Activated CD4-positive, alpha-beta T cell treated with anti-CD3 and anti-CD28 coated beads for 24 hours (primary cell): ENCODE results near the gene WNT5B.

ENCODE experiments used
- DNase-seq, 2 donors: peaks; one replicate each; pipeline ENCODE4 v3.0.0-alpha.2; 2020; ENCODE audit warnings: low read depth in 2 of 2

Gene WNT5B

DNA sequence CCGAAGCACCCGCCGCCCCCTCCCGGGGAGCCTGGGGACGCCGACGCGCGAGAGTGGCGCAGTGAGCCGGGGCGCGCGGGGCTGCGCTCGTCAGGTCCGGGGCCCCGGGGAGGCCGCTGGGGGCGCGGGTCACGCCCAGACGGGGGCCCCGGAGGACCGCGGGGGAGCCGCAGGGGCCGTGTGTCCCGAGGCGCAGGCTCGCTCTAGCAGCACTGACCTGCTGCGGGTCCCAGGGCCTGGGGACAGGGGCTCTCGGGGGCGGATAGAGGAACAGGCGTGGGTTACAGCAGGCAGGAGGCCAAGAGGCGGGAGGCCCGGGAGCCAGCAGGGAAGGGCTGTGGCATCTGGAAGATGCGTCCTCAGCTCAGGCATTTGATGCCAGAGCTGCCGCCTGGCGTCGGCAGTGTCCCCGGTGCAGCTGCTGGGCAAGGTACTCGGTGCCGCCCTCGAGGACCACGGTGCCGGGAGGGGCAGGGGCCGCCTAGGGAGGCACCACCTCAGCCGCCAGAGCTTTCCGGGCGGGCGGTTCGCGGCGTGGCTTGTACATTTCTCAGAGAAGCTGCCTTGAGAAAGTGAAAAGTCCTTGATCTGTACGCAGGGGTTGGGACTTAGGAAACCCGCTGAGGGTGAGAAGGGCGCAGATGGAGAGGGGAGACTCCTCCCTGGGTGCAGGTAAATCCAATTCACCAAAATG lies 1.2 kb downstream of the WNT5B start:
- no peak for DNase-seq

DNA sequence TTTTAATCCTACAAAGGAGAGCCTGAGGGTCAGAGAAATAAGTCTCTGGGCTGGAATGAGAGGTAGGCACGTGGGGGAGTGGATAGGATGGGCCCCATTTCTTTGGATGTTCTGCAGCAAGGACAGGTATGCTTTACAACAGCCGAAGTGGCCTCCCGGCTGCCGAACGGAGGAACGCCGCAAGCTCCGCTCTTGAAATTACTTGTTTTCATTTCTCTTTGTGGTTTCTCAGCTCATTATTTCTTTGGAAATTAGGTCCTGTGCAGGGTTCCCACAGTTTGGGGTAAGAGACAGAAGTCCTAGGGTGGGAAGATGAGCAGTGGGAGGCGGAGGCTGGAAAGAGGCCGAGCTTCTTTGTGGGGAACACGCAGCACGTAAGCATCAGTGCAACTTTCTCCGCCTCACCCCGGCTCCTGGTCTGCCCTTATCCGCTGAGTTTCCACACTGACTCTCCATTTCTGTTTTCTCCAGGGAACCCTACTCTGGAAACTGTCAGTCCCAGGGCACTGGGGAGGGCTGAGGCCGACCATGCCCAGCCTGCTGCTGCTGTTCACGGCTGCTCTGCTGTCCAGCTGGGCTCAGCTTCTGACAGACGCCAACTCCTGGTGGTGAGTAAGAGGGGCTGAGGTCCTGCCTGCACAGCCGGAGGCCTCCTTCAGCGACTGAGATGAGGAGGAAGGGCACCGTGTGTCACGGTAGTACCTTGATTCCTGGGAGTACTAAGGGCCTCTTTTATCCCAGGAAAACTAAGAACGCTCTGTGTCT lies 2.0 kb downstream of the WNT5B start:
- no peak for DNase-seq

DNA sequence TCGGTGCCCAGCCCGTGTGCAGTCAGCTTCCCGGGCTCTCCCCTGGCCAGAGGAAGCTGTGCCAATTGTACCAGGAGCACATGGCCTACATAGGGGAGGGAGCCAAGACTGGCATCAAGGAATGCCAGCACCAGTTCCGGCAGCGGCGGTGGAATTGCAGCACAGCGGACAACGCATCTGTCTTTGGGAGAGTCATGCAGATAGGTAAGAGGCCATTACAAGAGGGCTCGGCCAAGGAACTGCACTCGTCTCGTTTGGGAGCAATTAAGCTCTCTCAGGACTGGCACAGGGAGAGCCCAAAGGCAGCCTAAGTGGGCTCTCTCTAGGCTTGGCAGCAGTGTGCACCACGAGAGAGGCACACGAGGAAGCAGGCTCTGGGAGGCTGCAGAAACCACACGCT lies 3.7 kb downstream of the WNT5B start:
- DNase-seq = no peak

DNA sequence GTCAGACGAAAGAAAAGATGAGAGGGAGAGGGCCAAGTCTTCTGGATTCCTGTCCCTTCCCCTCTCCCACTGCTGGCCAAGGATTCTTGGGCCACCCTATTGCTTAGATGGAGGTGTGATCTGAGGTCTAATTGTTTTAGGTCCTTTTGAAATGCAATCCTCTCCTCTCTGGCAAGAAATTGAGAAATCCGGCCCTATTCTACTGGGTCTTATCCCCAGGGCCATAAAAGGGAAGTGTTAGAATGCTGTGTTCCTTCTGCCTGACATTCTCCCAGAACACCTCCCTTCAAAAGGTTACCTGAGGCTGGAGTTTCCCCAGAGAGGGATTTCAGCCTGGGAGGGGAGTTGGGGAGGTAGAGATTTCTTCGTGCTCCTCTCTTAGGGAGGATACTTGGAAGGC lies 4.4 kb downstream of the WNT5B start:
- DNase-seq = no peak

DNA sequence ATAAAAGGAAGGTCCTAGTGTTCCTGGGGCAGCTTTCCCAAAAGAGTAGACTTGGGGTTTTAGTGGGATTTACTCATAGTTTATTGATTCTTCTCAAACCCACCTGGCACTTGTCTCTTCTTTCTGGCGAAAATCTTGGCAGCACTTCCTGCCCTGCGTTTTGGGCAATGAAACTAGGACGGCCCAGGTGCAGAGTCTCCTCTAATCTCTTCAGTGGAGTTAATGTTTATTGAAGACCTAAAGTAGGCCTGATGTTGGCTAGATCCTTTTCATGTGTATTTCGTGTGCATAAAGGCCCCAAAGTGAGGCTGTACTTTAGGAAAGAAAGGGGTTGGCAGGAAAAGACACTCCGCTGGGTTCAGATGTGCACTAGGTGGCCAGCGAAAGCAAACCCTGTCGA lies 5.1 kb downstream of the WNT5B start:
- no peak for DNase-seq

DNA sequence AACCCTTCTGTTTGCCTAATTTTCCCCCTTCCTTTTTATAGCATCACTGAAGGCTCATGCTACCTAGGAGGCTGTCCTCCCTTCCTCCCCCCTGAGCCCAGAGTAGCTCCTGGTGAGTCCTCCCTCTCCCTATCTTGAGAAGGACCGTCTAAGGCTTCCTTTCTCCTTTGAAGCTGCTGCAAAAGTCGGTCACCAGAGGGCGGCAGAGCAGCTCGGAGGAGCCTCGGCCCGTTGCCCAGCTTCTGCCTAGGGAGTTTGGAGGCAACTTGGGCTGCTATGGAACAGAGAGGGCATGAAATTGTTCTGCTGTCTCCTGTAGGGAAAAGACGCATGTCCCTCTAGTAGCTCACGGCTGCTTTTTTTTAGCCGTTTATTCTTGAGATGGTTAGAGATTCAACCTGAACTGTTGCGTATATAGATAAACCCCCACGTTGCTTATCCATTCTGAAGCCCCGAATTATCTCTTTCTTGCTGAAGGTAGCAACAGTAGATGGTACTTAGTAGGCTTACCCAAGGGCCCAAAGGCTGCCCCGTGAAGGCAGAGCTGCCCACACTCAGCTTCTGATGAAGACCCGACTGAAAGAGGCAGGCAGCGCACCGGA lies 5.7 kb downstream of the WNT5B start:
- peak; percentile 38 to 54 for DNase-seq

DNA sequence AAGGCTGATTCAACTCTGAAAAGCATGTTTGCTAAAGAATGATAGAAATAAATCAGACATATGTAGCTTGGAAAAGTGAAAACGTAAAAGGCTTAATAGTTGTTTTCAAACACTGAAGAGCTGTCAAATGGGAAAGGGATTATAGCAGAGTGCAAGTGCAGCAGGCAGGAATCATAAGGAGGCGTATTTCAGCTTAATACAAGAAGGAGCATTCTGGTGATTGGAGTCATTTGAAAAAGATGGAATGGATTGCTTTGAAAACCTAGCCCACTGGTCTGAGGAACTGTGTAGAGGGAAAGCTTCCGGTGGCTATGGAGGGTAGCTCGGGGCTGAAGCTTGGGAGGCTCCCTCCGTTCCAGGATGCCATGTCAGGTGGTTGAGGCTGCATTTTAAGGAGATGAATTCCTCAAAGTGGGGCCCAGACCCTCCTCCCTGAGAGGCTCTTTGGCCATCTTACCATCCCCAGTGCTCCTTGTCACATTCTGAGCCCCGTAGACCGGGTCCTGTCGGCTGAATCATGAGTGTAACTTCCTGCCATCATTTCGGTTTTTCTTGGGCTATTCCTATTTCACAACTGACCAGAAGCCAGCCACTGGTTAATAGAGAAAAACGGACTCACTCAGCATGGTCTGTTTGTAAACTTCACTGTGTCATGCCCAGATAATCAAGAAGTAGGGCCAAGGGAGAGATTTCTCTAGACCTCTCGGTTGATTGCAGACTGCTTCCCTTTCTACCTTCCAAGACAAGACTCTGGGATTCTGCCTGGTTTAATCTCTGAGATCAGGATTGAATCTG lies 6.5 kb downstream of the WNT5B start:
- no peak for DNase-seq

DNA sequence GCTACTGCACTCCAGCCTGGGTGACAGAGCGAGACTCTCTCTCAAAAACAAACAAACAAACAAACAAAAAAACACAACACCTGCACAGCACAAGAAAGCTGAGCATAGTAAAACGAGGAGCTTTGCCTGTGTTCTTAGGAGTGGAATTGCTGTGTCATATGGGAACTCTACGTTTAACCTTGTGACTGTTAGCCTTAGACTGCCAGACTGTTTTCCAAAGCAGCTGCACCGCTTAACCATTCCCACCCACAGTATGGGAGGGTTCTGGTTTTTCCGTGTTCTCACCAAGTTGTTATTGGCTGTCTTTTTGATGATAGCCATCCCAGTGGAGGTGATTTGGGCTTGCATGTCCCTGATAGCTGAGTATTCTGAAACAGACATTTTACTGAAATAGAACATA lies 9.2 kb downstream of the WNT5B start:
- no peak for DNase-seq

DNA sequence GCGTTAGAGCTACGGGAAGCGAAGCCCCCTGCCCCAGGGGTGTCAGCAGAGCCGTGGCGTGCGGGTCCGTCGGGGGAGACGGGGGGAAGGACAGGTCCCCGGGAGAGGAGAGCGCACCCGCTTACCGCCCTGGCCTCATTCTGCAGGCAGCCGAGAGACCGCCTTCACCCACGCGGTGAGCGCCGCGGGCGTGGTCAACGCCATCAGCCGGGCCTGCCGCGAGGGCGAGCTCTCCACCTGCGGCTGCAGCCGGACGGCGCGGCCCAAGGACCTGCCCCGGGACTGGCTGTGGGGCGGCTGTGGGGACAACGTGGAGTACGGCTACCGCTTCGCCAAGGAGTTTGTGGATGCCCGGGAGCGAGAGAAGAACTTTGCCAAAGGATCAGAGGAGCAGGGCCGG lies 10.5 kb downstream of the WNT5B start:
- no peak for DNase-seq

DNA sequence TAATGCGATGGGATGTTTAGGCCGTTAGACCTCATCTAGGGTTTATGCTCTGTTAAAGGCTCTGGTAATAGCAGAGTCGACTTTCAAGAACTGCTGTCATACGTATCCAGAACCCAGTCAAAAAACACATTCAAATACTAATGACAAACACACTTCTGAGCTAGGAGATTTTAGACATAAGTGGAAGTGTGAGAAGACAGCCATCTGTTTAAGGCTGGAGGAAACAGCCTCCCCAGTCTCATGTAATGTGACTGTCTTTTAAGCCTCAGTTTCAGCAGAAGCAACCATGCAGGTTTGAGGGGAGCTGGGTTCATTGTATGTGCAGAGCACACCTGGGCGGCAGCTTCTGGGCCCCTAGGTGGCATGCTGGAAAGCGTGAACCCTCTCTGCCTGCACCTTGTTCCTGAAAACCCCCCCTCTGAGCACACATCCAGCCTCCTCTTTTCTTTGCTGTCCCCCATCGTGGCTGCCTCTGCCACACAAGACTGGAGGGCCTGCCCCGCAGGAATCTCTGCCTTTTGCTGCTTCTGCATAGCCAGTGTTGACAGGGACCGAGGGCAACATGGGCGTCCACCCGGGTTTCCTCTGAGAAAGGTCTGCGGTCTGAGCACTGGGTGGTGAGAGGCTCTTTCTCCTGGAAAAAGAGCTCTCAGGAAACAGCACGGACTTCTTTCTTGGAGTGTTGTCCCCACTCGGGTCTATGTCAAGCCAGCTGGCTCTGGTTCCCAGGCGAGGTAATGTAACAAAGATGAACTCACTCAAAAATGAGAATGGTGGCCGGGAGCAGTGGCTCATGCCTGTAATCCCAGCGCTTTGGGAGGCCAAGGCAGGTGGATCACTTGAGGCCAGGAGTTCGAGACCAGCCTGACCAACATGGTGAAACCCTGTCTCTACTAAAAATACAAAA lies 11.6 kb downstream of the WNT5B start:
- DNase-seq = no peak

DNA sequence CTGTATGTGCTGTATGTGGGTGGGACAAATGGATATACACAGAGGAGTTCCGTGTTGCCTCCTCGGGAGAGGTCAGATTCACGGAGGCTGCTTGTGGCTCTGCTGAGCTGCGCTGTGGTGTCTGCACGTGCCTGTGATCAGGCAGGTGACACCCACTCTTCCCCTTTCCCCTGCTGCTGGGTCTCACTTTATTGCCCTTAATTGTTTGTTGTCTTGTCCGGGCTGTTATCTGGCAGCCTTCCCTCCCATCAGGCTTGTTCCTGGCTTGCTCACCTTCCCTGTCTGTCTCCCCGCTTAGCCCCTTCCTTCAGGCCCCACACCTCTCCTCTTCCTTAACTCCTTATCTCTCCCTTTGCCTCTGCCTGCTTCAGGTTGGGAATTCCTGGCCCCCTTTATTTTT lies 13.5 kb downstream of the WNT5B start:
- no peak for DNase-seq

DNA sequence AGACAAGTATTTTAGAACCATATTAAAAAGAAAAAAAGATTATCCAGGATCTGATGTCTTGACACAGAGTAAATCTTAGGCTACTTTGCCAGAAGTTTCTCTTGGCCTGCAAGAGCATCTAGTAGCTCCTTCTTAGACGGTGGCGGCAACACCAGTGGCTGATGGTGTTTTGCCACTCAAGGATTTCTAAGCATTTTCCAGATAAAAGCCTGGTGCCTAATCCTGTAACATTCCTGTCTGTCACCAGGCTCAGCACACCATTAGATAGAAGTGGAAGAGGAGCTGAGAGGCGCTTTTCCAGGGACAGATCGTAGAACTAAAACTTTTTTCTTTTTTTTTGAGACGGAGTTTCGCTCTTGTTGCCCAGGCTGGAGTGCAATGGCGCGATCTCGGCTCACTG lies 14.0 kb downstream of the WNT5B start:
- DNase-seq = no peak

DNA sequence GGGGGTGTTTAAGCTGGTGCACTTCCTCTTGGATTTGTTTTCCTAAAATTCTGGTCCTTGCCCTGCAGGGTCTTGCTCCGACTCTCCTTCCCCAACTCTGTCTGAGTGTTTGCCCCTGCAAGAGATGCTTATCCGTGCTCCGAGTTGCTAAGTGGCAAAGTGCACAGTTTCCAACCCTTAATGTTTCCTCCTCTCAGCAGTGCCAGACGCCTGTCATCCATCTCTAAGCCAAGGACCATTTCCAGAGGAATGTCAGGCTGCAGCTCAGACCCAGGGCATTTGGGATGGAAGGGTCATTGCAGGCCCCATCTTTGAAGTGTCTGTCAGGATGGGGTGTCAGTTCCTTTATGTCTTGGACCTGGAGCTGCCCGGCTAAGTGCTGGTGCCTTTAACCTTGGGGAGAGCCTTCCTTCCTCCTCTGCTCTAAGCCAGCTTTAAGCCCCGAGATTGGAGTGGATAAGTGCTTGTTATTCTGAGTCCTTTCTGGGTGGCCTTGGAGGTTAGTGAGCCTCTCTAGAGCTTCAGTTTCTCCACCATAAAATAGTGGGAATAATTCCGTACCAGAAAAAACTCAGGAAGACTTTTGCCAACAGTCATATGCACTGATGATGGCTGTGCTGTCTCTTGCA lies 15.0 kb downstream of the WNT5B start:
- DNase-seq = no peak

DNA sequence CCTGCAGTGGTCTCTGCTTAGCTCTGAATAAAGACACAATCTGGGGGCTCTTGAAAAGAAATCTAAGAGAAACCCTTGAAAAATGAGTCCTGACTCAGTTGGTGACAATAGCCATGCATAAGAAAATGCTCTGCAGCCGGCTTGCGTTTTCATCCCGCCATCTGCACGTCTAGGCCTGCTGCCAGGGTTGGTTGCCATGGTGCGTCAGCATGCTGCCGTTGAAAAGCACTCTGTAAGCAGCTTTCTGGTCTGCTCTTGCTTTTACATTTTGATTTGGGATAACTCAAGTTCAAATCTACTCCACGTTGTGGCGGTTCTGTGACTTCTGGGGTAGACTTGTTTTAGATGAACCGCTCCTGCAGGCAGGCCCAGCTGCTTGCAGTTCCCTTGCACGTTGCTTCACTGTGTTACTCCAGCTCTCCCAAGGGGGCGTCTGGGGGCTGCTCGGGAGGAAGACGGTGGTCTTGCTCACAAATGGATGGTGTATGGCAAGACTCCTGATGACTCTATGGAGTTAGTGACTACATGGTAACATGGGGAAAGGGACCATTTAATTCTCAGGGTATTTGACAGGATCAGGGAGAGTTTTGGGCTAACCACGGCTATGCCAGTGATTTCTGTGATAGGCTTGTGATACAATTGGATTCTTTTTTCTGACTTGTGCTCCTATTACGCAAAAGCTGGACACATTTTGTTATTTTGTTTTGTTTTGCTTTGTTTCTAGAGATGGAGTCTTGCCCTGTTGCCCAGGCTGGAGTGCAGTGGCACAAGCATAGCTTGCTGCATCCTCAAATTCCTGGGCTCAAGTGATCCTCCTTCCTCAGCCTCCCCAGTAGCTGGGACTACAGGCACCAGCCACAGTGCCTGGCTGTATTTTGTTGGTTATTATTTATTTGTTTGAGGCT lies 15.8 kb downstream of the WNT5B start:
- DNase-seq = no peak

DNA sequence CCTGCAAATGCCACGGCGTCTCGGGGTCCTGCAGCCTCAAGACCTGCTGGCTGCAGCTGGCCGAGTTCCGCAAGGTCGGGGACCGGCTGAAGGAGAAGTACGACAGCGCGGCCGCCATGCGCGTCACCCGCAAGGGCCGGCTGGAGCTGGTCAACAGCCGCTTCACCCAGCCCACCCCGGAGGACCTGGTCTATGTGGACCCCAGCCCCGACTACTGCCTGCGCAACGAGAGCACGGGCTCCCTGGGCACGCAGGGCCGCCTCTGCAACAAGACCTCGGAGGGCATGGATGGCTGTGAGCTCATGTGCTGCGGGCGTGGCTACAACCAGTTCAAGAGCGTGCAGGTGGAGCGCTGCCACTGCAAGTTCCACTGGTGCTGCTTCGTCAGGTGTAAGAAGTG lies 16.8 kb downstream of the WNT5B start:
- DNase-seq = no peak

DNA sequence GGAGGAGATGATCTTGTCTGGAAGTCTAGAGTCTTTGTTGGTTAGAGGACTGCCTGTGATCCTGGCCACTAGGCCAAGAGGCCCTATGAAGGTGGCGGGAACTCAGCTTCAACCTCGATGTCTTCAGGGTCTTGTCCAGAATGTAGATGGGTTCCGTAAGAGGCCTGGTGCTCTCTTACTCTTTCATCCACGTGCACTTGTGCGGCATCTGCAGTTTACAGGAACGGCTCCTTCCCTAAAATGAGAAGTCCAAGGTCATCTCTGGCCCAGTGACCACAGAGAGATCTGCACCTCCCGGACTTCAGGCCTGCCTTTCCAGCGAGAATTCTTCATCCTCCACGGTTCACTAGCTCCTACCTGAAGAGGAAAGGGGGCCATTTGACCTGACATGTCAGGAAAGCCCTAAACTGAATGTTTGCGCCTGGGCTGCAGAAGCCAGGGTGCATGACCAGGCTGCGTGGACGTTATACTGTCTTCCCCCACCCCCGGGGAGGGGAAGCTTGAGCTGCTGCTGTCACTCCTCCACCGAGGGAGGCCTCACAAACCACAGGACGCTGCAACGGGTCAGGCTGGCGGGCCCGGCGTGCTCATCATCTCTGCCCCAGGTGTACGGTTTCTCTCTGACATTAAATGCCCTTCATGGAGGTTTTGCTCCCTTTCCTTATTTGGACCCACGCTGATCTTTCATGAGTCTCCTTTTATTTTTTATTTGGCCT lies 17.7 kb downstream of the WNT5B start:
- DNase-seq = no peak

DNA sequence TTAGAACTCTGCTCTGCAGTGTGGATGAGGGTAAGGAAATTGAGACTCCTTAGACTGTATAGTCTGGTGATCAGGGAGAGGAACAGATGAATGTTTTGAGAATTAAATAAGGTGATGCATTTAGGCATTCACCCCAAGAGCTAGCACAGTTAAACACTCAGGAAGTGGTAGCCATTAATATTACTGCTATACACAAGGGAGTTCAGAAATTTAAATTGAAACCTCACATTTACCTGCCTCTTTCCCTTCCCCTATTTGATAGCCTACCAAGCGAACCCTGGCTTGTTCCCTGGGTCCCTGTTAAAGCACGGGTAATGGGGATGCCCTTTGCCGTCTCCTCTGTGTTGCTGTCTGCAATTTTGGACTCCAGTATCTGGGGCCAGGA lies 18.2 kb downstream of the WNT5B start:
- no peak for DNase-seq

DNA sequence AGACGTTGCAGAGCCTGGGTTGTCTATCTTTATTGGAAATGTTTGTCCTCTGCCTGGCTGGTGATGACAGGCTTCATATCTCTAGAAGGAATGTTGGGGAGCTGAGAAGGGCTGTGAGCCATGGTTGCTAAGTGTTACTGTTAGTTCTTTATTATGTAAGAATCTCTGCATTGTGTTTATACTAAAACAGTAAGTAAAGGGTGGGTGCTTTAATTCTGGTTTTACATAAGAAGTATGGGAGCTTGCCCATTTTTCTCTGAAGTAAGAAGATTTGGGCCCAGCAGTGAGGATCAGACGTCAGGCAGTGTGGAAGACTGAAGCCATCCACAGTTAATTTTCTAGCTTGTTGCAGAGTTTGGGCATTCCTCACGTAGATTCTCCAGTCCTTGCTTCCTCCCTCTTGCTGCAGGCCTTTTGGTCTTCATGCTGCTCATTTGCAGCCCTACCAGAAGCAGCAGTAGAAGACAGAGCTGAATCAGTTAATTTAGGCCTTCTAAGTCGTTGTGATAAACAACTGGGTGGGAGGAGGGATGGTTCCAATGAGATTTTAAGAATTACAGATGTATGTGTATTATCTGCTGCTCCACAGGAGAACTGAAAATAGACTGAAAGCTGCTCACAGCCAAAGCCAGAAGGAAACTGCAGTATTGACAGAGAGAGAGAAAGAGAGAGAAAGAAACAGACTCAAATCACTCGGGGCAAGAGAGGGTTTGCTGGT lies 21.4 kb downstream of the WNT5B start:
- no peak for DNase-seq

DNA sequence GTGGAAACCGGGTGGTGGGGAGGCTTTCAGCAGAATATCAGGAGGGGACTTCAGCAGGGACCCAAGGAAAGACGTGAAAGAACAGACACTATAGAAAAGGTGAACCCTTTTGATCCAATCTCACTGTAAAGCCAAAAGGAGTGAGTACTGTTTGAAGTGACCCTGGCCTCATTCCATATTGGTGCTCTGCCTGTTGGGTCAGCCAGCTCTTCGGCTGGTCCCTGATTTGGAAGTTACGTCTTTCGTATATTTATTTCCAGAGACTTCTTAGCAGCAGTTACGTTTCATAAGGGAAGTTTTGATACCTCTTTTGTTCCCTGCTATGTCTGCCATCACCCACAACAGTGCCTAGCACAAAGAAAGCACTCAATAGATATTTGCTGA lies 21.9 kb downstream of the WNT5B start:
- DNase-seq = no peak
